SH-SY5Y (cell line): ENCODE data around the gene TAF7.

ENCODE experiments used
- GATA2 ChIP-seq: IDR thresholded peaks from 2 replicates; pipeline ENCODE4 v1.6.1; 2011; ENCODE audit warnings: mild to moderate bottlenecking, low read depth, low read length
- GATA3 ChIP-seq: IDR thresholded peaks from 2 replicates; pipeline ENCODE4 v1.6.1; 2011; ENCODE audit warnings: low read depth, mild to moderate bottlenecking, low read length, moderate library complexity

- no peak for TF ChIP-seq GATA2
- TF ChIP-seq GATA3 = no peak
These were observed 35.5 kb upstream of the TAF7 start for GRCh38 chr5:141356133-141356532.
